Parathyroid adenoma (tissue), 2 donors: ENCODE data around the gene ASTN2.
A peak's percentile ranks its signal among the peaks of the same experiment; 100 is the strongest.

ENCODE experiments used
- H2AFZ ChIP-seq: fragments of 300-600 bp; sonication (generic); one replicate; pipeline ENCODE4 v1.7.0; 2017; ENCODE audit warnings: antibody characterized with exemption, mild to moderate bottlenecking
- H3K27ac ChIP-seq: fragments of 300-600 bp; sonication (generic); one replicate; pipeline ENCODE4 v1.7.0; 2017
- H3K27me3 ChIP-seq: fragments of 300-600 bp; sonication (generic); one replicate; pipeline ENCODE4 v1.7.0; 2017; ENCODE audit warnings: low read length; ENCODE audit not compliant: control insufficient read depth, insufficient read depth
- H3K36me3 ChIP-seq: fragments of 300-600 bp; sonication (generic); one replicate; pipeline ENCODE4 v1.7.0; 2017; ENCODE audit warnings: low read length; ENCODE audit not compliant: control insufficient read depth, insufficient read depth
- H3K4me1 ChIP-seq: fragments of 300-600 bp; sonication (generic); one replicate; pipeline ENCODE4 v1.7.0; 2017; ENCODE audit warnings: control low read depth
- H3K4me2 ChIP-seq: fragments of 300-600 bp; sonication (generic); one replicate; pipeline ENCODE4 v1.7.0; 2017; ENCODE audit warnings: low read length
- H3K4me3 ChIP-seq: fragments of 300-600 bp; sonication (generic); one replicate; pipeline ENCODE4 v1.7.0; 2017; ENCODE audit warnings: low read depth, low read length
- H3K79me2 ChIP-seq: fragments of 300-600 bp; sonication (generic); one replicate; pipeline ENCODE4 v1.7.0; 2017; ENCODE audit warnings: control low read depth
- H3K9ac ChIP-seq: fragments of 300-600 bp; sonication (generic); one replicate; pipeline ENCODE4 v1.7.0; 2017; ENCODE audit warnings: mild to moderate bottlenecking
- H3K9me3 ChIP-seq: fragments of 300-600 bp; sonication (generic); one replicate; pipeline ENCODE4 v1.7.0; 2017; ENCODE audit warnings: low read length; ENCODE audit not compliant: control insufficient read depth
- TF ChIP-seq, protein P1 (sequence below): fragments of 300-600 bp; sonication (generic); IDR thresholded peaks from one replicate; pipeline ENCODE4 v1.7.0; 2017; ENCODE audit warnings: antibody characterized with exemption, mild to moderate bottlenecking
- donor health status: primary hyperparathyroidism.

ASTN2 gene

DNA sequence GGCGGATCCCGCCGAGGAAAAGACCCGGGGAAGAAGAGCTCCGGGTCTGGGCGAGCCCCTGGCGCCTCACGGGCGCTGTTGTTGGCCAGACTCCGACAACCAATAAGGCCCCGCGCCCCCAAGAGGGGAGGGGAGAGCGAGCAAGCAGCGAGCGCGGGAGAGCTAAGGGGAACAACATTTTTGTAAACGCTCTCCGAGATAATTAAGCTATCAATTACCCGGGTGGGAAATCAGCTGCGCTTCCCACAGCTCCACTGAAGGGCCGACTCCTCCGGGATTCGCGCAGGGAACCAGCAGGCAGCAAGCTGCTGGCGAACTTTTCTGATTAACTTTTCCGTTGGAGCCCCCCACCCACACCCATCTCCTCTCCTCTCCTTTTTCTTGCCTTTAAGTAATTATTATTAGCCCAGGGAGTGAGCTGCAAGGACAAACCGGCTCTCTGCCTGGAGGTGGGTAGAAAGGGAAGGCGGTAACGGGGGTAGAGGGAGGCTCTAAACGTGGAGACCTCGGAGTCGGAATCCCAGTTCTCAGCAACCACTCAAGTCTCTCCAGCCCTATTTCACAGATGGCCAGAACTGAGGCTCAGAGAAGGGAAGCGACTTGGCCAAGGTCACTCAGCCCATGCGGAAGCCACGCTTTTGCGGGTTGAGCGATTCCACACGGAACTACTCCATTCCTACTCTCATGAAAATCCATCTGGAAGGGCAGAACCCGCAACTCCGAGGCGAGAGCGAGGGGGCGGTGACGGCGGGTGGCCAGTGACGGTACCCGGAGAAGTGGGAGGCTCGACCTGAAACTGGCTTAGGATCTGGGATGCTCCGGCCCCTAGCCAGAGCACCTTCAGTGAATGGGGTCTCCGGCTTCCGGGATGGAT is 1.3 kb downstream of the ASTN2 start:
- H2AFZ ChIP-seq: no peak overlapping the region
- no peak overlapping the region for H3K27ac ChIP-seq
- H3K9ac ChIP-seq: no peak overlapping the region
- TF ChIP-seq, protein P1, sequence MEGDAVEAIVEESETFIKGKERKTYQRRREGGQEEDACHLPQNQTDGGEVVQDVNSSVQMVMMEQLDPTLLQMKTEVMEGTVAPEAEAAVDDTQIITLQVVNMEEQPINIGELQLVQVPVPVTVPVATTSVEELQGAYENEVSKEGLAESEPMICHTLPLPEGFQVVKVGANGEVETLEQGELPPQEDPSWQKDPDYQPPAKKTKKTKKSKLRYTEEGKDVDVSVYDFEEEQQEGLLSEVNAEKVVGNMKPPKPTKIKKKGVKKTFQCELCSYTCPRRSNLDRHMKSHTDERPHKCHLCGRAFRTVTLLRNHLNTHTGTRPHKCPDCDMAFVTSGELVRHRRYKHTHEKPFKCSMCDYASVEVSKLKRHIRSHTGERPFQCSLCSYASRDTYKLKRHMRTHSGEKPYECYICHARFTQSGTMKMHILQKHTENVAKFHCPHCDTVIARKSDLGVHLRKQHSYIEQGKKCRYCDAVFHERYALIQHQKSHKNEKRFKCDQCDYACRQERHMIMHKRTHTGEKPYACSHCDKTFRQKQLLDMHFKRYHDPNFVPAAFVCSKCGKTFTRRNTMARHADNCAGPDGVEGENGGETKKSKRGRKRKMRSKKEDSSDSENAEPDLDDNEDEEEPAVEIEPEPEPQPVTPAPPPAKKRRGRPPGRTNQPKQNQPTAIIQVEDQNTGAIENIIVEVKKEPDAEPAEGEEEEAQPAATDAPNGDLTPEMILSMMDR: no peak
- H3K36me3 ChIP-seq: no peaks in the 10 kb centered on the region
- H3K4me3 ChIP-seq: peak overlapping the region; percentile 25
- no peaks in the 10 kb centered on the region for H3K4me1 ChIP-seq
- H3K79me2 ChIP-seq: no peaks in the 10 kb centered on the region
- H3K9me3 ChIP-seq: no peaks in the 10 kb centered on the region
- H3K27me3 ChIP-seq: no peaks in the 10 kb centered on the region
- H3K4me2 ChIP-seq: peak overlapping the region; percentile 78

DNA sequence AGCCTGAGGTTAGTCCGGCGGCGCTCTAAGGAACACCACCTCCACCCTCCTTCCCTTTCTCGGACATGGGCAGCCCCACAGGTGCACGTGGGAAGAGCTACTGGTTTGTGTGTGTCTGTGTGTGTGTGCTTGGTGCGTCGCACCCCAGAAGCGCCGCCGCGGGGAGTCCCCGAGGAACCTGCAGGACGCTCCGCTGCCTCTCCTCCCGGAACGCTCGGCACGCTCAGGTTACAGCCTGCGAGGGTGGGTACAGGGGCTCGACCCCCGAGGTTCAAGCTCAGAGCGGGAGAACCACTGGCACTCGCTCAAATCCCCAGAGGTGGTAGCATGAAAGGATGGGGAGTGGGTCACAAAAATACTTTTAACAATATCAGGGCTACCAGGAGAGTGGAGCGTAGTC is 2.0 kb downstream of the ASTN2 start:
- H3K27ac ChIP-seq: no peak overlapping the region
- H3K79me2 ChIP-seq: no peaks in the 10 kb centered on the region
- H3K27me3 ChIP-seq: no peaks in the 10 kb centered on the region
- H3K9ac ChIP-seq: no peak overlapping the region
- H3K4me1 ChIP-seq: no peaks in the 10 kb centered on the region
- H3K4me3 ChIP-seq: no peak overlapping the region
- no peak overlapping the region for H3K4me2 ChIP-seq
- H3K36me3 ChIP-seq: no peaks in the 10 kb centered on the region
- no peaks in the 10 kb centered on the region for H3K9me3 ChIP-seq
- H2AFZ ChIP-seq: no peak overlapping the region
- TF ChIP-seq, protein P1: no peak

DNA sequence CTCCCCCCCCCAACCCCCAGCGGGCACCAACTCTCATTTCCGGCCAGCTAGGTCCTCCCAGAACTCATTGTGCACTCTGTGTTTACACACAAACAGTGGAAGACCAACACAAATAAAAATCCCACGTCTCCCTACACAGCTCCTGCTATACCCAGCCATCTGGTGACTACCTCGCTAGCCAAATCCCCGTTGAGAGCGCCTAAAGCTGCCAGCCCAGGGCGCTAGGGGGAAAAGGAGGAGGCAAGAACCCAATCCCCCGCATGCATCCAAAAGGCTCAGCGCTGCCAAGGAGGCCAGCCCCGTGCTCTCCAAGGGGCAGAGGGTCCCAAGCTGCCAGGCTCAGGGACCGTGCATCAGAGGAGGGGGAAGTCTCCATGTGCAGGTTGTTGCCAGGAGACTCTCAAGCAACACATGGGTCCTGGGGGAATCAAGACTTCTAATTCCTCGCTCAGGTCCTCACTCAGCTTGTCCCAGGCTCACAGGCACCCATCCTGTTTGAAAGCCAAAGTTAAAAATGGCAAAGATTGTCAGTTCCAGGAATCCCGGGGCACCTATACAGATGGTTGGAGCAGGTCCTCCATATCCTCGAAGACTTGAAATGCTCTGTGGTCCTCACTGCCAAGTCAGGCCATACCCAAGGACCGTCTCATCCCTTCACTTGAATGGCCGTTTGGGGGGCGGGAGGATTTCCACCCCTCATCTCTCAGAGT is 2.7 kb downstream of the ASTN2 start:
- no peaks in the 10 kb centered on the region for H3K27me3 ChIP-seq
- no peaks in the 10 kb centered on the region for H3K4me1 ChIP-seq
- no peak overlapping the region for H2AFZ ChIP-seq
- no peak overlapping the region for H3K27ac ChIP-seq
- TF ChIP-seq, protein P1: no peak
- H3K36me3 ChIP-seq: no peaks in the 10 kb centered on the region
- no peak overlapping the region for H3K4me3 ChIP-seq
- H3K9ac ChIP-seq: no peak overlapping the region
- H3K79me2 ChIP-seq: no peaks in the 10 kb centered on the region
- H3K4me2 ChIP-seq: no peak overlapping the region
- H3K9me3 ChIP-seq: no peaks in the 10 kb centered on the region

DNA sequence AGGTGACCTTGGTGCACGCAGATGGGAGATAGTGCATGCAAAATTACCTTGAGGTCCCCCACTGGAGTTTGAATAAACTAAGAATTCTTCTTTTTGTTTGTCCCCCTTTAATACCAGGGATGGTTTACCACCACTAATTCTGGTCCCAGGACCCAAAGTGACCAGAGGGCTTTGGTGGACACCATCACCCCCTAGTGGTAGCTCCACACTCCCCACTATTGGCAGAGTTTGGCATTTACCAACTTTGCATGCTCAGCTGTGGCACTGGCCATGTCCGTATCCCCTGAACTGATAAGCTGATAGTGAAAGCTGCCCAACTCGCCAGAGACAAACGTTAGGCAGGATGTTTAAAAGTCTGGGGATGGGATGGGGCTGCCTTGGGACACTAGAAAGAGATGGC is 3.3 kb downstream of the ASTN2 start:
- Histone ChIP-seq H3K4me1 (no peaks in the 10 kb centered on the region), H3K79me2 (no peaks in the 10 kb centered on the region), H3K9me3 (no peaks in the 10 kb centered on the region), H2AFZ (no peak overlapping the region), H3K36me3 (no peaks in the 10 kb centered on the region), H3K9ac (no peak overlapping the region), H3K27me3 (no peaks in the 10 kb centered on the region), H3K4me3 (no peak overlapping the region), H3K27ac (no peak overlapping the region), H3K4me2 (no peak overlapping the region)
- TF ChIP-seq, protein P1: peak; percentile 36
